GM19467 (cell line): ENCODE results near the gene ABCA2.
"Not testable (repeated sequence)": the region's sequence is repeated elsewhere in the genome, so short reads cannot be mapped to it uniquely, and the experiment has no call there.

Experiments used
- ATAC-seq: cut with Tn5 transposase; IDR thresholded peaks from one replicate; pipeline ENCODE4 v1.9.1; 2021; ENCODE audit warnings: mild to moderate bottlenecking, moderate library complexity; ENCODE audit not compliant: unreplicated experiment

ABCA2 gene

GRCh38 chr9:137063311-137064026 is 35.4 kb upstream of the ABCA2 start:
- ATAC-seq = no peak

- ATAC-seq = not testable (repeated sequence)
These were observed 34.8 kb upstream of the ABCA2 start for GRCh38 chr9:137062798-137063197.

GRCh38 chr9:137062384-137062783 is 34.3 kb upstream of the ABCA2 start:
- ATAC-seq = no peak

- ATAC-seq = no peak
These were observed 30.6 kb upstream of the ABCA2 start for GRCh38 chr9:137058521-137059234.

GRCh38 chr9:137057545-137057944 is 29.5 kb upstream of the ABCA2 start:
- ATAC-seq = no peak

- ATAC-seq = no peak
These were observed 28.8 kb upstream of the ABCA2 start for GRCh38 chr9:137056739-137057415.

- ATAC-seq = no peak
These were observed 27.6 kb upstream of the ABCA2 start for GRCh38 chr9:137055385-137056364.

- ATAC-seq = no peak
These were observed 26.9 kb upstream of the ABCA2 start for GRCh38 chr9:137054932-137055384.

GRCh38 chr9:137053944-137054931 is 26.2 kb upstream of the ABCA2 start, which contains the start of gene ENTPD2:
Gene ENTPD2, minus strand, starts transcription at chr9:137054061. Its CDS starts 64 bp downstream, at chr9:137053997.
- no peak for ATAC-seq

- no peak for ATAC-seq
These were observed 25.2 kb upstream of the ABCA2 start for GRCh38 chr9:137052998-137053943.

- no peak for ATAC-seq
These were observed 24.3 kb upstream of the ABCA2 start for GRCh38 chr9:137052293-137052692.

- no peak for ATAC-seq
These were observed 23.2 kb upstream of the ABCA2 start for GRCh38 chr9:137051145-137051724.

- ATAC-seq = no peak
These were observed 22.5 kb upstream of the ABCA2 start for GRCh38 chr9:137050570-137050969.

GRCh38 chr9:137049544-137050449 is 21.8 kb upstream of the ABCA2 start:
- no peak for ATAC-seq

GRCh38 chr9:137048655-137049543 is 20.9 kb upstream of the ABCA2 start:
- ATAC-seq = no peak
